ENCODE measurements around the gene APOA1. TPM values are rescaled to one million over a fixed set of nuclear protein-coding genes. Genes with fewer than 3 reads are reported as not detected.
A peak's percentile ranks its signal among the peaks of the same experiment; 100 is the strongest.

The APOA1 gene
- total RNA-seq, 1 donor from 2014 or later = not detected

- peak; percentile 35 for DNase-seq (ENCODE audit: low spot score)
Observed at GRCh38 chr11:116857936-116858335, 20.5 kb upstream of the APOA1 start.

GRCh38 chr11:116857316-116857715 lies 19.9 kb upstream of the APOA1 start:
- DNase-seq (ENCODE audit: low spot score) = no peak

GRCh38 chr11:116856423-116856822 lies 19.0 kb upstream of the APOA1 start:
- no peak for DNase-seq (ENCODE audit: low spot score)

- DNase-seq (ENCODE audit: low spot score) = no peak
Observed at GRCh38 chr11:116855413-116855812, 18.0 kb upstream of the APOA1 start.

- no peak for DNase-seq (ENCODE audit: low spot score)
Observed at GRCh38 chr11:116853461-116854073, 16.1 kb upstream of the APOA1 start.

- DNase-seq (ENCODE audit: low spot score) = peak; percentile 88
Observed at GRCh38 chr11:116852261-116853031, 15.0 kb upstream of the APOA1 start.

- no peak for DNase-seq (ENCODE audit: low spot score)
Observed at GRCh38 chr11:116851626-116852025, 14.2 kb upstream of the APOA1 start.

GRCh38 chr11:116849486-116849885 lies 12.1 kb upstream of the APOA1 start:
- DNase-seq (ENCODE audit: low spot score) = no peak

GRCh38 chr11:116849060-116849459 lies 11.6 kb upstream of the APOA1 start:
- DNase-seq (ENCODE audit: low spot score) = no peak

GRCh38 chr11:116847612-116848011 lies 10.2 kb upstream of the APOA1 start:
- no peak for DNase-seq (ENCODE audit: low spot score)

GRCh38 chr11:116844722-116845121 lies 7.3 kb upstream of the APOA1 start:
- no peak for DNase-seq (ENCODE audit: low spot score)

- no peak for DNase-seq (ENCODE audit: low spot score)
Observed at GRCh38 chr11:116843661-116844060, 6.2 kb upstream of the APOA1 start.

GRCh38 chr11:116842909-116843308 lies 5.5 kb upstream of the APOA1 start:
- no peak for DNase-seq (ENCODE audit: low spot score)

GRCh38 chr11:116842117-116842516 lies 4.7 kb upstream of the APOA1 start:
- DNase-seq (ENCODE audit: low spot score) = no peak

GRCh38 chr11:116840746-116841296 lies 3.4 kb upstream of the APOA1 start:
- DNase-seq (ENCODE audit: low spot score) = no peak

GRCh38 chr11:116840224-116840745 lies 2.9 kb upstream of the APOA1 start:
- no peak for DNase-seq (ENCODE audit: low spot score)

- no peak for DNase-seq (ENCODE audit: low spot score)
Observed at GRCh38 chr11:116838321-116839084, 1.1 kb upstream of the APOA1 start.

GRCh38 chr11:116836632-116836991 lies 810 bp downstream of the APOA1 start:
- no peak for DNase-seq (ENCODE audit: low spot score)

GRCh38 chr11:116835791-116836631 lies 1.4 kb downstream of the APOA1 start:
- DNase-seq (ENCODE audit: low spot score) = peak; percentile 92

- no peak for DNase-seq (ENCODE audit: low spot score)
Observed at GRCh38 chr11:116835042-116835772, 2.2 kb downstream of the APOA1 start.
